HepG2 (cell line): ENCODE results near the gene TMEM116. TPM values are rescaled to one million over a fixed set of nuclear protein-coding genes. Genes with fewer than 3 reads are reported as not detected.

ENCODE experiments used
- ATAC-seq: fragments of 200-7000 bp; cut with Tn5 transposase; 3 replicates; pipeline ENCODE4 v1.9.1; 2020; ENCODE audit warnings: mild to moderate bottlenecking, moderate library complexity
- BruUV-seq: library from RNA; stranded (reverse); fragments of 400-500 nt; replicated peaks from 2 replicates; lab custom pipeline; 2021; lab: Mats Ljungman, UMichigan
- CTCF ChIA-PET: fragments of 300-600 bp; formaldehyde crosslinking; extraction: SDS; loops from one replicate; lab custom pipeline; 2021; ENCODE audit warnings: low total read pairs, inconsistent platforms, low intra/inter-chr PET ratio; lab: Yijun Ruan, JAX
- POLR2A ChIA-PET: fragments of 350-600 bp; sonication (Branson Sonifier 250); formaldehyde crosslinking; loops from one replicate; lab custom pipeline; 2020; ENCODE audit warnings: antibody characterized with exemption, inconsistent platforms; lab: Yijun Ruan, JAX
- DNase-seq: peaks from one replicate; pipeline ENCODE4 v3.0.0-alpha.2; 2015; ENCODE audit warnings: low spot score
- FAIRE-seq: peaks from 3 replicates; lab custom pipeline; 2011; peaks lifted over from hg19 to GRCh38; lab: Jason Lieb, UNC
- H2AFZ ChIP-seq: one replicate; pipeline ENCODE4 v1.6.1; 2011; ENCODE audit warnings: low read length, inconsistent platforms
- H3K27ac ChIP-seq: fragments of 300-600 bp; 3 replicates; pipeline ENCODE4 v1.8.0; 2011; ENCODE audit warnings: mixed run types, mild to moderate bottlenecking, mixed read lengths, low read length, inconsistent platforms; ENCODE audit not compliant: insufficient read depth; ENCODE audit errors: extremely low read length
- H3K27me3 ChIP-seq, 2 experiments: fragments of 200-600 bp in 1 of 2; 2 replicates in 1 of 2; 3 replicates in 1 of 2; pipeline versions ENCODE4 v1.6.0 to v1.8.0; 2011; ENCODE audit warnings: low read length in 2 of 2, mild to moderate bottlenecking in 2 of 2, moderate library complexity in 2 of 2, inconsistent platforms in 1 of 2; ENCODE audit not compliant: insufficient read depth in 2 of 2, control insufficient read depth in 1 of 2
- H3K36me3 ChIP-seq, 2 experiments: fragments of 200-600 bp in 1 of 2; replicated peaks in 1 of 2; 2 replicates in 1 of 2; 3 replicates in 1 of 2; pipeline versions ENCODE4 v1.5.1 to v1.8.0; 2011; ENCODE audit warnings: low read length in 2 of 2, inconsistent platforms in 1 of 2; ENCODE audit not compliant: insufficient read depth in 2 of 2, control insufficient read depth in 1 of 2
- H3K4me1 ChIP-seq: 2 replicates; pipeline ENCODE4 v1.5.1; 2012; ENCODE audit warnings: low read length, inconsistent platforms; ENCODE audit not compliant: insufficient read depth
- H3K4me2 ChIP-seq: 2 replicates; pipeline ENCODE4 v1.6.0; 2011; ENCODE audit warnings: low read depth, low read length, inconsistent platforms
- H3K4me3 ChIP-seq, 3 experiments: fragments of 200-600 bp in 1 of 3; sonication (generic), shearing (Covaris generic) in 1 of 3; replicated peaks in 1 of 3; 2 replicates each; pipeline ENCODE4 v1.5.1; 2011 to 2016; ENCODE audit warnings: low read length in 3 of 3, inconsistent platforms in 2 of 3, low read depth in 2 of 3, mild to moderate bottlenecking in 2 of 3, control low read depth in 1 of 3, mixed read lengths in 1 of 3; ENCODE audit not compliant: insufficient read depth in 1 of 3
- H3K79me2 ChIP-seq: one replicate; pipeline ENCODE4 v1.6.1; 2011; ENCODE audit warnings: low read length, inconsistent platforms; ENCODE audit not compliant: insufficient read depth
- H3K9ac ChIP-seq: 2 replicates; pipeline ENCODE4 v1.6.0; 2011; ENCODE audit warnings: mild to moderate bottlenecking, low read depth, low read length, inconsistent platforms; ENCODE audit not compliant: insufficient read depth
- H3K9me3 ChIP-seq: 2 replicates; pipeline ENCODE4 v1.5.1; 2012; ENCODE audit warnings: mild to moderate bottlenecking, low read length
- H4K20me1 ChIP-seq: 2 replicates; pipeline ENCODE4 v1.6.0; 2011; ENCODE audit warnings: inconsistent platforms, mild to moderate bottlenecking, low read length, moderate library complexity; ENCODE audit not compliant: insufficient read depth
- ARID2 ChIP-seq: sonication (generic); formaldehyde crosslinking; IDR thresholded peaks from 2 replicates; pipeline ENCODE4 v1.8.1; 2022; ENCODE audit warnings: mild to moderate bottlenecking, missing genetic modification reagents, borderline replicate concordance
- ARID3A ChIP-seq: IDR thresholded peaks from 2 replicates; pipeline ENCODE4 v1.6.1; 2012; ENCODE audit warnings: low read depth, low read length, improper control_type of control experiment
- FOXP4 ChIP-seq: sonication (generic); formaldehyde crosslinking; IDR thresholded peaks from 2 replicates; pipeline ENCODE4 v1.4.0; 2020; ENCODE audit warnings: missing genetic modification reagents
- FUBP1 ChIP-seq: sonication (generic); formaldehyde crosslinking; IDR thresholded peaks from 2 replicates; pipeline ENCODE4 v1.5.1; 2020; ENCODE audit warnings: missing genetic modification reagents, mild to moderate bottlenecking, borderline replicate concordance
- HNRNPUL1 ChIP-seq: fragments of 200-400 bp; formaldehyde crosslinking; IDR thresholded peaks from 2 replicates; pipeline ENCODE4 v1.6.1; 2017; ENCODE audit warnings: low read depth, mild to moderate bottlenecking, low read length, moderate library complexity
- IRX3 ChIP-seq: sonication (generic); formaldehyde crosslinking; IDR thresholded peaks from 2 replicates; pipeline ENCODE4 v1.8.1; 2023; ENCODE audit warnings: mild to moderate bottlenecking, low read depth, missing genetic modification reagents, borderline replicate concordance
- LRRFIP1 ChIP-seq: sonication (generic); formaldehyde crosslinking; conservative IDR thresholded peaks from 2 replicates; pipeline ENCODE4 v1.4.0; 2020; ENCODE audit warnings: missing genetic modification reagents
- ZBTB33 ChIP-seq: sonication (generic); formaldehyde crosslinking; IDR thresholded peaks from 2 replicates; pipeline ENCODE4 v1.4.0; 2020; ENCODE audit warnings: missing genetic modification reagents
- ZMYM4 ChIP-seq: sonication (generic); formaldehyde crosslinking; IDR thresholded peaks from 2 replicates; pipeline ENCODE4 v1.8.1; 2023; ENCODE audit warnings: mild to moderate bottlenecking, missing genetic modification reagents
- ZSCAN29 ChIP-seq: sonication (generic); formaldehyde crosslinking; conservative IDR thresholded peaks from 2 replicates; pipeline ENCODE4 v1.4.0; 2020; ENCODE audit warnings: mild to moderate bottlenecking, missing genetic modification reagents
- WGBS: methylation state at CpG from one replicate; pipeline ENCODE4 v1.1.6; 2017; ENCODE audit warnings: low lambda C conversion rate; 5-methylcytosine and 5-hydroxymethylcytosine counted together
- in situ Hi-C: cut with HindIII; loops from 2 replicates; pipeline ENCODE4 v1.10.0; 2017; ENCODE audit warnings: low pct_unique_long_range_greater_than_20kb; ENCODE audit not compliant: extremely low pct_ligation_motif_present
- intact Hi-C: fragments of 100-400 bp; cut with micrococcal nuclease; formaldehyde crosslinking; loops from one replicate; pipeline ENCODE4 v1.10.0; 2022; ENCODE audit not compliant: unreplicated experiment
- polyA plus RNA-seq, 8 experiments: library from polyadenylated mRNA; depleted of rRNA in 3 of 8; stranded (reverse) in 7 of 8; unstranded in 1 of 8; fragments of >200 nt; fragmentation: Illumina TruSeq in 4 of 8; extraction: Trizol in 4 of 8; gene quantifications; 2 replicates each; pipeline versions ENCODE4 v1.2.1 to v1.2.3, GENCODE V29; 2011 to 2016; ENCODE audit warnings: low read depth in 4 of 8, missing spikeins in 1 of 8, mixed read lengths in 1 of 8; ENCODE audit not compliant: insufficient read depth in 1 of 8
- total RNA-seq, 5 experiments: library from RNA; depleted of rRNA; stranded (reverse); fragments of >200 nt; fragmentation: Illumina TruSeq; extraction: Trizol; gene quantifications; 2 replicates each; pipeline ENCODE4 v1.2.3, GENCODE V29; 2016; ENCODE audit warnings: low read depth in 1 of 5

Gene TMEM116
- total and polyA plus RNA-seq, 2 of the 13 experiments (the other 11 are each of a cell fraction or from before 2014, with no cell fraction given) = 14.0 to 17.8 TPM

- TF ChIP-seq ARID3A = no peak
- no peak for TF ChIP-seq HNRNPUL1
- no peak for TF ChIP-seq LRRFIP1 (CRISPR knock-in tag)
These were observed 86.3 kb downstream of the TMEM116 start (continued) for GRCh38 chr12:111926631-111927030.

- ChIA-PET CTCF (no interaction called here), POLR2A (no interaction called here)
- FAIRE-seq = no peak
- Histone ChIP-seq H4K20me1 (no peaks in the 10 kb centered on the region), H3K27ac (no peak overlapping the region), H3K9ac (no peak overlapping the region), H3K27me3 (no peaks in the 10 kb centered on the region), H2AFZ (no peak overlapping the region), H3K79me2 (no peaks in the 10 kb centered on the region), H3K36me3 (no peaks in the 10 kb centered on the region), H3K4me1 (no peaks in the 10 kb centered on the region), H3K4me2 (no peak overlapping the region), H3K9me3 (no peaks in the 10 kb centered on the region), H3K4me3 (no peak overlapping the region)
- ATAC-seq = no peak
- in situ Hi-C loops = no loop called here
- no TSS peak for BruUV-seq
- intact Hi-C loops = no loop called here
- 73% methylated on average over 3 of the region's 3 CpGs for WGBS
- no peak for DNase-seq
- TF ChIP-seq ARID2 (no peak), ZMYM4 (CRISPR knock-in tag) (no peak), IRX3 (no peak), ZBTB33 (no peak), FOXP4 (CRISPR knock-in tag) (no peak), FUBP1 (CRISPR knock-in tag) (no peak), ZSCAN29 (CRISPR knock-in tag) (no peak)
These were observed 87.8 kb downstream of the TMEM116 start for GRCh38 chr12:111925171-111925570.
